H9 (cell line): ENCODE results near the gene SDC3. TPM values are rescaled to one million over a fixed set of nuclear protein-coding genes. Genes with fewer than 3 reads are reported as not detected.

Experiments used
- DNase-seq: peaks from one replicate; pipeline ENCODE4 v3.0.0-alpha.2; 2017
- H2AFZ ChIP-seq: one replicate; pipeline ENCODE4 v1.6.1; 2013; ENCODE audit warnings: mild to moderate bottlenecking, low read length, control low read depth, moderate library complexity
- H2AK5ac ChIP-seq: 2 replicates; pipeline ENCODE4 v1.6.1; 2013; ENCODE audit warnings: low read length, control low read depth, mixed read lengths; ENCODE audit not compliant: insufficient read length
- H2BK120ac ChIP-seq: one replicate; pipeline ENCODE4 v1.6.1; 2013; ENCODE audit warnings: low read depth, mild to moderate bottlenecking, low read length, control low read depth, inconsistent platforms; ENCODE audit not compliant: poor library complexity, severe bottlenecking
- H2BK12ac ChIP-seq: 2 replicates; pipeline ENCODE4 v1.6.1; 2013; ENCODE audit warnings: low read length, control low read depth, mixed read lengths, low read depth; ENCODE audit not compliant: insufficient read length
- H2BK15ac ChIP-seq: 2 replicates; pipeline ENCODE4 v1.6.1; 2013; ENCODE audit warnings: low read depth, low read length, control low read depth
- H2BK20ac ChIP-seq: one replicate; pipeline ENCODE4 v1.6.1; 2013; ENCODE audit warnings: low read depth, mild to moderate bottlenecking, low read length, control low read depth, inconsistent platforms; ENCODE audit not compliant: poor library complexity, severe bottlenecking
- H2BK5ac ChIP-seq: 2 replicates; pipeline ENCODE4 v1.6.1; 2013; ENCODE audit warnings: low read length, control low read depth, mixed read lengths; ENCODE audit not compliant: insufficient read length
- H3K14ac ChIP-seq: 2 replicates; pipeline ENCODE4 v1.6.1; 2013; ENCODE audit warnings: low read length, control low read depth; ENCODE audit not compliant: insufficient read depth
- H3K18ac ChIP-seq: 2 replicates; pipeline ENCODE4 v1.6.1; 2013; ENCODE audit warnings: low read depth, mild to moderate bottlenecking, mixed read lengths, low read length, control low read depth; ENCODE audit not compliant: insufficient read length
- H3K23ac ChIP-seq: 2 replicates; pipeline ENCODE4 v1.6.1; 2013; ENCODE audit warnings: low read length, control low read depth, mixed read lengths, low read depth; ENCODE audit not compliant: insufficient read length
- H3K23me2 ChIP-seq: 2 replicates; pipeline ENCODE4 v1.6.1; 2013; ENCODE audit warnings: low read depth, mild to moderate bottlenecking, mixed read lengths, low read length, control low read depth; ENCODE audit not compliant: insufficient read length, poor library complexity, severe bottlenecking
- H3K27ac ChIP-seq: 2 replicates; pipeline ENCODE4 v1.5.1; 2013; ENCODE audit warnings: low read length, control low read depth, mixed read lengths, low read depth; ENCODE audit not compliant: insufficient read length
- H3K27me3 ChIP-seq: 2 replicates; pipeline ENCODE4 v1.6.1; 2013; ENCODE audit warnings: low read length, control low read depth, inconsistent platforms; ENCODE audit not compliant: insufficient read depth
- H3K4ac ChIP-seq: 2 replicates; pipeline ENCODE4 v1.6.1; 2013; ENCODE audit warnings: low read depth, mild to moderate bottlenecking, control low read depth, inconsistent platforms, low read length, moderate library complexity
- H3K4me1 ChIP-seq: 2 replicates; pipeline ENCODE4 v1.6.1; 2013; ENCODE audit warnings: low read length, control low read depth, inconsistent platforms; ENCODE audit not compliant: insufficient read depth
- H3K4me2 ChIP-seq: 2 replicates; pipeline ENCODE4 v1.6.1; 2013; ENCODE audit warnings: low read length, control low read depth, mixed read lengths; ENCODE audit not compliant: insufficient read length, insufficient read depth
- H3K56ac ChIP-seq: 2 replicates; pipeline ENCODE4 v1.6.1; 2013; ENCODE audit warnings: low read depth, mild to moderate bottlenecking, mixed read lengths, low read length, control low read depth; ENCODE audit not compliant: insufficient read length
- H3K79me1 ChIP-seq: 2 replicates; pipeline ENCODE4 v1.6.1; 2013; ENCODE audit warnings: low read depth, mild to moderate bottlenecking, moderate library complexity, low read length, control low read depth, inconsistent platforms; ENCODE audit not compliant: insufficient read depth, poor library complexity, severe bottlenecking
- H3K79me2 ChIP-seq: 2 replicates; pipeline ENCODE4 v1.6.1; 2013; ENCODE audit warnings: low read length, control low read depth, inconsistent platforms; ENCODE audit not compliant: insufficient read depth
- H3K9ac ChIP-seq: 2 replicates; pipeline ENCODE4 v1.6.1; 2013; ENCODE audit warnings: low read length, control low read depth, mixed read lengths; ENCODE audit not compliant: insufficient read length; ENCODE audit errors: extremely low read depth
- H3K9me3 ChIP-seq: one replicate; pipeline ENCODE4 v1.6.1; 2013; ENCODE audit warnings: low read depth, low read length, inconsistent platforms; ENCODE audit not compliant: control insufficient read depth
- H3T11ph ChIP-seq: one replicate; pipeline ENCODE4 v1.6.1; 2013; ENCODE audit warnings: mild to moderate bottlenecking, low read length, control low read depth, inconsistent platforms
- H4K20me1 ChIP-seq: one replicate; pipeline ENCODE4 v1.6.1; 2013; ENCODE audit not compliant: control insufficient read depth, insufficient read length, insufficient read depth
- H4K5ac ChIP-seq: 2 replicates; pipeline ENCODE4 v1.6.1; 2013; ENCODE audit warnings: low read depth, mild to moderate bottlenecking, mixed read lengths, low read length, control low read depth; ENCODE audit not compliant: insufficient read length
- H4K8ac ChIP-seq: replicated peaks from 2 replicates; pipeline ENCODE4 v1.6.1; 2013; ENCODE audit warnings: low read length, control low read depth, mixed read lengths, low read depth; ENCODE audit not compliant: insufficient read length
- H4K91ac ChIP-seq: 2 replicates; pipeline ENCODE4 v1.6.1; 2013; ENCODE audit warnings: low read depth, mild to moderate bottlenecking, moderate library complexity, mixed read lengths, low read length, control low read depth; ENCODE audit not compliant: insufficient read length
- H3K27ac Mint-ChIP-seq, 3 experiments: 2 replicates in 2 of 3; 3 replicates in 1 of 3; pipeline ENCODE4 v1.8.0; 2020 to 2021; ENCODE audit warnings: mixed read lengths in 3 of 3, mild to moderate bottlenecking in 1 of 3, moderate library complexity in 1 of 3
- H3K27me3 Mint-ChIP-seq: 2 replicates; pipeline ENCODE4 v1.8.0; 2021; ENCODE audit warnings: low read depth, mild to moderate bottlenecking, moderate library complexity, mixed read lengths
- H3K36me3 Mint-ChIP-seq, 3 experiments: 2 replicates in 2 of 3; 3 replicates in 1 of 3; pipeline ENCODE4 v1.8.0; 2020 to 2021; ENCODE audit warnings: low read depth in 3 of 3, mixed read lengths in 3 of 3; ENCODE audit not compliant: insufficient read depth in 1 of 3
- H3K4me1 Mint-ChIP-seq, 2 experiments: 2 replicates each; pipeline ENCODE4 v1.8.0; 2020; ENCODE audit warnings: mixed read lengths in 2 of 2
- H3K4me3 Mint-ChIP-seq, 2 experiments: 2 replicates in 1 of 2; 3 replicates in 1 of 2; pipeline ENCODE4 v1.8.0; 2020 to 2021; ENCODE audit warnings: mild to moderate bottlenecking in 2 of 2, mixed read lengths in 2 of 2, moderate library complexity in 1 of 2
- H3K9me3 Mint-ChIP-seq, 2 experiments: 2 replicates in 1 of 2; 3 replicates in 1 of 2; pipeline ENCODE4 v1.8.0; 2020; ENCODE audit warnings: mild to moderate bottlenecking in 2 of 2, mixed read lengths in 2 of 2, moderate library complexity in 1 of 2
- CTCF ChIP-seq: fragments of 200-600 bp; sonication (generic); conservative IDR thresholded peaks from 3 replicates; pipeline ENCODE4 v1.8.0; 2021; ENCODE audit warnings: antibody characterized with exemption, mild to moderate bottlenecking
- WGBS: extraction: QIAGEN DNeasy Blood & Tissue Kit; methylation state at CpG from one replicate; pipeline ENCODE4 v1.1.7; 2013; ENCODE audit warnings: missing lambda C conversion rate, low lambda C conversion rate, mixed read lengths; ENCODE audit not compliant: insufficient read length; ENCODE audit errors: extremely low coverage; 5-methylcytosine and 5-hydroxymethylcytosine counted together
- total RNA-seq: library from RNA; stranded (reverse); gene quantifications from 2 replicates; pipeline ENCODE4 v1.2.1, GENCODE V29; 2021

The SDC3 gene
- total RNA-seq, 1 experiment from 2014 or later, result 25.9 TPM

GRCh38 chr1:30823627-30823968 is 85.0 kb downstream of the SDC3 start:
- peaks cover 31 to 33% of the 10 kb centered on the region in 2 experiments for H3K4me1 Mint-ChIP-seq
- Histone ChIP-seq H2BK15ac (no peak overlapping the region), H3K9me3 (no peaks in the 10 kb centered on the region), H2AFZ (no peak overlapping the region), H3K79me2 (no peaks in the 10 kb centered on the region), H2BK12ac (no peak overlapping the region), H4K5ac (no peak overlapping the region), H3K56ac (no peak overlapping the region), H3T11ph (no peak overlapping the region), H2BK120ac (no peak overlapping the region), H3K4me2 (peak overlapping the region; percentile 60), H3K9ac (no peak overlapping the region), H4K8ac (no peak overlapping the region), H3K23me2 (peaks cover 8% of the 10 kb centered on the region), H3K79me1 (no peaks in the 10 kb centered on the region), H4K91ac (no peak overlapping the region), H3K14ac (peak overlapping the region; percentile 74; the same call in 1 of the 2 replicates), H4K20me1 (no peaks in the 10 kb centered on the region), H3K23ac (no peak overlapping the region), H3K4ac (no peak overlapping the region), H3K27ac (no peak overlapping the region), H2AK5ac (no peak overlapping the region), H2BK5ac (no peak overlapping the region), H2BK20ac (no peak overlapping the region), H3K4me1 (peaks cover 6% of the 10 kb centered on the region; the same call in 1 of the 2 replicates), H3K18ac (no peak overlapping the region), H3K27me3 (peaks cover 2% of the 10 kb centered on the region; the same call in 1 of the 2 replicates)
- H3K27ac Mint-ChIP-seq, result peak overlapping the region in 1 of 3 experiments; percentile 97; a peak in 2 of 7 replicates
- no peaks in the 10 kb centered on the region for H3K36me3 Mint-ChIP-seq
- no CpG with 5 or more reads among the region's 3 CpGs for WGBS
- H3K9me3 Mint-ChIP-seq, result no peaks in the 10 kb centered on the region
- peaks cover 52% of the 10 kb centered on the region for H3K27me3 Mint-ChIP-seq
- TF ChIP-seq CTCF, result no peak
- DNase-seq, result no peak
- H3K4me3 Mint-ChIP-seq, result peak overlapping the region; percentile 84 to 85
